H9 (cell line): ENCODE data around the gene KLHL5. TPM values are rescaled to one million over a fixed set of nuclear protein-coding genes. Genes with fewer than 3 reads are reported as not detected.

ENCODE experiments used
- DNase-seq: peaks from one replicate; pipeline ENCODE4 v3.0.0-alpha.2; 2017
- H2AFZ ChIP-seq: one replicate; pipeline ENCODE4 v1.6.1; 2013; ENCODE audit warnings: mild to moderate bottlenecking, low read length, control low read depth, moderate library complexity
- H2AK5ac ChIP-seq: 2 replicates; pipeline ENCODE4 v1.6.1; 2013; ENCODE audit warnings: low read length, control low read depth, mixed read lengths; ENCODE audit not compliant: insufficient read length
- H2BK120ac ChIP-seq: one replicate; pipeline ENCODE4 v1.6.1; 2013; ENCODE audit warnings: low read depth, mild to moderate bottlenecking, low read length, control low read depth, inconsistent platforms; ENCODE audit not compliant: poor library complexity, severe bottlenecking
- H2BK12ac ChIP-seq: 2 replicates; pipeline ENCODE4 v1.6.1; 2013; ENCODE audit warnings: low read length, control low read depth, mixed read lengths, low read depth; ENCODE audit not compliant: insufficient read length
- H2BK15ac ChIP-seq: 2 replicates; pipeline ENCODE4 v1.6.1; 2013; ENCODE audit warnings: low read depth, low read length, control low read depth
- H2BK20ac ChIP-seq: one replicate; pipeline ENCODE4 v1.6.1; 2013; ENCODE audit warnings: low read depth, mild to moderate bottlenecking, low read length, control low read depth, inconsistent platforms; ENCODE audit not compliant: poor library complexity, severe bottlenecking
- H2BK5ac ChIP-seq: 2 replicates; pipeline ENCODE4 v1.6.1; 2013; ENCODE audit warnings: low read length, control low read depth, mixed read lengths; ENCODE audit not compliant: insufficient read length
- H3K14ac ChIP-seq: 2 replicates; pipeline ENCODE4 v1.6.1; 2013; ENCODE audit warnings: low read length, control low read depth; ENCODE audit not compliant: insufficient read depth
- H3K18ac ChIP-seq: 2 replicates; pipeline ENCODE4 v1.6.1; 2013; ENCODE audit warnings: low read depth, mild to moderate bottlenecking, mixed read lengths, low read length, control low read depth; ENCODE audit not compliant: insufficient read length
- H3K23ac ChIP-seq: 2 replicates; pipeline ENCODE4 v1.6.1; 2013; ENCODE audit warnings: low read length, control low read depth, mixed read lengths, low read depth; ENCODE audit not compliant: insufficient read length
- H3K23me2 ChIP-seq: 2 replicates; pipeline ENCODE4 v1.6.1; 2013; ENCODE audit warnings: low read depth, mild to moderate bottlenecking, mixed read lengths, low read length, control low read depth; ENCODE audit not compliant: insufficient read length, poor library complexity, severe bottlenecking
- H3K27ac ChIP-seq: 2 replicates; pipeline ENCODE4 v1.5.1; 2013; ENCODE audit warnings: low read length, control low read depth, mixed read lengths, low read depth; ENCODE audit not compliant: insufficient read length
- H3K27me3 ChIP-seq: 2 replicates; pipeline ENCODE4 v1.6.1; 2013; ENCODE audit warnings: low read length, control low read depth, inconsistent platforms; ENCODE audit not compliant: insufficient read depth
- H3K4ac ChIP-seq: 2 replicates; pipeline ENCODE4 v1.6.1; 2013; ENCODE audit warnings: low read depth, mild to moderate bottlenecking, control low read depth, inconsistent platforms, low read length, moderate library complexity
- H3K4me1 ChIP-seq: 2 replicates; pipeline ENCODE4 v1.6.1; 2013; ENCODE audit warnings: low read length, control low read depth, inconsistent platforms; ENCODE audit not compliant: insufficient read depth
- H3K4me2 ChIP-seq: 2 replicates; pipeline ENCODE4 v1.6.1; 2013; ENCODE audit warnings: low read length, control low read depth, mixed read lengths; ENCODE audit not compliant: insufficient read length, insufficient read depth
- H3K56ac ChIP-seq: 2 replicates; pipeline ENCODE4 v1.6.1; 2013; ENCODE audit warnings: low read depth, mild to moderate bottlenecking, mixed read lengths, low read length, control low read depth; ENCODE audit not compliant: insufficient read length
- H3K79me1 ChIP-seq: 2 replicates; pipeline ENCODE4 v1.6.1; 2013; ENCODE audit warnings: low read depth, mild to moderate bottlenecking, moderate library complexity, low read length, control low read depth, inconsistent platforms; ENCODE audit not compliant: insufficient read depth, poor library complexity, severe bottlenecking
- H3K79me2 ChIP-seq: 2 replicates; pipeline ENCODE4 v1.6.1; 2013; ENCODE audit warnings: low read length, control low read depth, inconsistent platforms; ENCODE audit not compliant: insufficient read depth
- H3K9ac ChIP-seq: 2 replicates; pipeline ENCODE4 v1.6.1; 2013; ENCODE audit warnings: low read length, control low read depth, mixed read lengths; ENCODE audit not compliant: insufficient read length; ENCODE audit errors: extremely low read depth
- H3K9me3 ChIP-seq: one replicate; pipeline ENCODE4 v1.6.1; 2013; ENCODE audit warnings: low read depth, low read length, inconsistent platforms; ENCODE audit not compliant: control insufficient read depth
- H3T11ph ChIP-seq: one replicate; pipeline ENCODE4 v1.6.1; 2013; ENCODE audit warnings: mild to moderate bottlenecking, low read length, control low read depth, inconsistent platforms
- H4K20me1 ChIP-seq: one replicate; pipeline ENCODE4 v1.6.1; 2013; ENCODE audit not compliant: control insufficient read depth, insufficient read length, insufficient read depth
- H4K5ac ChIP-seq: 2 replicates; pipeline ENCODE4 v1.6.1; 2013; ENCODE audit warnings: low read depth, mild to moderate bottlenecking, mixed read lengths, low read length, control low read depth; ENCODE audit not compliant: insufficient read length
- H4K8ac ChIP-seq: replicated peaks from 2 replicates; pipeline ENCODE4 v1.6.1; 2013; ENCODE audit warnings: low read length, control low read depth, mixed read lengths, low read depth; ENCODE audit not compliant: insufficient read length
- H4K91ac ChIP-seq: 2 replicates; pipeline ENCODE4 v1.6.1; 2013; ENCODE audit warnings: low read depth, mild to moderate bottlenecking, moderate library complexity, mixed read lengths, low read length, control low read depth; ENCODE audit not compliant: insufficient read length
- H3K27ac Mint-ChIP-seq, 3 experiments: 2 replicates in 2 of 3; 3 replicates in 1 of 3; pipeline ENCODE4 v1.8.0; 2020 to 2021; ENCODE audit warnings: mixed read lengths in 3 of 3, mild to moderate bottlenecking in 1 of 3, moderate library complexity in 1 of 3
- H3K27me3 Mint-ChIP-seq: 2 replicates; pipeline ENCODE4 v1.8.0; 2021; ENCODE audit warnings: low read depth, mild to moderate bottlenecking, moderate library complexity, mixed read lengths
- H3K36me3 Mint-ChIP-seq, 3 experiments: 2 replicates in 2 of 3; 3 replicates in 1 of 3; pipeline ENCODE4 v1.8.0; 2020 to 2021; ENCODE audit warnings: low read depth in 3 of 3, mixed read lengths in 3 of 3; ENCODE audit not compliant: insufficient read depth in 1 of 3
- H3K4me1 Mint-ChIP-seq, 2 experiments: 2 replicates each; pipeline ENCODE4 v1.8.0; 2020; ENCODE audit warnings: mixed read lengths in 2 of 2
- H3K4me3 Mint-ChIP-seq, 2 experiments: 2 replicates in 1 of 2; 3 replicates in 1 of 2; pipeline ENCODE4 v1.8.0; 2020 to 2021; ENCODE audit warnings: mild to moderate bottlenecking in 2 of 2, mixed read lengths in 2 of 2, moderate library complexity in 1 of 2
- H3K9me3 Mint-ChIP-seq, 2 experiments: 2 replicates in 1 of 2; 3 replicates in 1 of 2; pipeline ENCODE4 v1.8.0; 2020; ENCODE audit warnings: mild to moderate bottlenecking in 2 of 2, mixed read lengths in 2 of 2, moderate library complexity in 1 of 2
- WGBS: extraction: QIAGEN DNeasy Blood & Tissue Kit; methylation state at CpG from one replicate; pipeline ENCODE4 v1.1.7; 2013; ENCODE audit warnings: missing lambda C conversion rate, low lambda C conversion rate, mixed read lengths; ENCODE audit not compliant: insufficient read length; ENCODE audit errors: extremely low coverage; 5-methylcytosine and 5-hydroxymethylcytosine counted together
- total RNA-seq: library from RNA; stranded (reverse); gene quantifications from 2 replicates; pipeline ENCODE4 v1.2.1, GENCODE V29; 2021
- TF ChIP-seq, protein P1 (sequence below): fragments of 200-600 bp; sonication (generic); conservative IDR thresholded peaks from 3 replicates; pipeline ENCODE4 v1.8.0; 2021; ENCODE audit warnings: antibody characterized with exemption, mild to moderate bottlenecking

The KLHL5 gene
- total RNA-seq, 1 experiment from 2014 or later: 16.8 TPM

- Histone ChIP-seq H3K56ac (no peak overlapping the region), H3T11ph (no peak overlapping the region), H3K23ac (no peak overlapping the region), H2BK15ac (no peak overlapping the region), H3K9ac (no peak overlapping the region), H3K27me3 (no peaks in the 10 kb centered on the region), H3K4me1 (no peaks in the 10 kb centered on the region; the same call in 1 of the 2 replicates), H3K79me2 (no peaks in the 10 kb centered on the region), H4K20me1 (no peaks in the 10 kb centered on the region), H2BK12ac (no peak overlapping the region), H3K14ac (no peak overlapping the region), H4K5ac (no peak overlapping the region), H2BK20ac (no peak overlapping the region), H3K27ac (no peak overlapping the region), H4K91ac (no peak overlapping the region), H3K4me2 (no peak overlapping the region), H3K18ac (no peak overlapping the region), H2BK120ac (no peak overlapping the region), H4K8ac (no peak overlapping the region), H2AFZ (no peak overlapping the region), H3K9me3 (no peaks in the 10 kb centered on the region), H3K4ac (no peak overlapping the region), H3K23me2 (no peaks in the 10 kb centered on the region), H3K79me1 (no peaks in the 10 kb centered on the region), H2AK5ac (no peak overlapping the region), H2BK5ac (no peak overlapping the region)
- Mint-ChIP-seq H3K4me1 (peaks cover 10 to 11% of the 10 kb centered on the region in 2 experiments), H3K27me3 (peaks cover under 1% of the 10 kb centered on the region), H3K36me3 (no peaks in the 10 kb centered on the region), H3K4me3 (no peak overlapping the region), H3K27ac (no peak overlapping the region), H3K9me3 (no peaks in the 10 kb centered on the region)
- TF ChIP-seq, protein P1, sequence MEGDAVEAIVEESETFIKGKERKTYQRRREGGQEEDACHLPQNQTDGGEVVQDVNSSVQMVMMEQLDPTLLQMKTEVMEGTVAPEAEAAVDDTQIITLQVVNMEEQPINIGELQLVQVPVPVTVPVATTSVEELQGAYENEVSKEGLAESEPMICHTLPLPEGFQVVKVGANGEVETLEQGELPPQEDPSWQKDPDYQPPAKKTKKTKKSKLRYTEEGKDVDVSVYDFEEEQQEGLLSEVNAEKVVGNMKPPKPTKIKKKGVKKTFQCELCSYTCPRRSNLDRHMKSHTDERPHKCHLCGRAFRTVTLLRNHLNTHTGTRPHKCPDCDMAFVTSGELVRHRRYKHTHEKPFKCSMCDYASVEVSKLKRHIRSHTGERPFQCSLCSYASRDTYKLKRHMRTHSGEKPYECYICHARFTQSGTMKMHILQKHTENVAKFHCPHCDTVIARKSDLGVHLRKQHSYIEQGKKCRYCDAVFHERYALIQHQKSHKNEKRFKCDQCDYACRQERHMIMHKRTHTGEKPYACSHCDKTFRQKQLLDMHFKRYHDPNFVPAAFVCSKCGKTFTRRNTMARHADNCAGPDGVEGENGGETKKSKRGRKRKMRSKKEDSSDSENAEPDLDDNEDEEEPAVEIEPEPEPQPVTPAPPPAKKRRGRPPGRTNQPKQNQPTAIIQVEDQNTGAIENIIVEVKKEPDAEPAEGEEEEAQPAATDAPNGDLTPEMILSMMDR: no peak
- no peak for DNase-seq
- WGBS: no CpG with 5 or more reads among the region's 3 CpGs
Measured at GRCh38 chr4:39169426-39169825, 107.4 kb downstream of the KLHL5 start.
